SU-DHL-6 (cell line): ENCODE results near the gene DBN1.

ENCODE experiments used
- H2AFZ ChIP-seq: fragments of 200-600 bp; sonication (generic); 2 replicates; pipeline ENCODE4 v1.6.1; 2014; ENCODE audit warnings: low read depth, mild to moderate bottlenecking, moderate library complexity, mixed read lengths, antibody characterized with exemption, low read length; ENCODE audit not compliant: severe bottlenecking
- H3F3A ChIP-seq: fragments of 200-600 bp; shearing (Covaris generic); 2 replicates; pipeline ENCODE4 v1.6.0; 2016; ENCODE audit warnings: antibody characterized with exemption, mild to moderate bottlenecking; ENCODE audit not compliant: insufficient read depth
- H3K27ac ChIP-seq: fragments of 200-600 bp; sonication (generic); 2 replicates; pipeline ENCODE4 v1.5.1; 2016; ENCODE audit warnings: low read depth, mild to moderate bottlenecking, low read length, moderate library complexity, mixed read lengths
- H3K27me3 ChIP-seq: fragments of 200-600 bp; sonication (generic), shearing (Covaris generic); 2 replicates; pipeline ENCODE4 v1.6.0; 2014; ENCODE audit warnings: mild to moderate bottlenecking, low read length
- H3K36me3 ChIP-seq: fragments of 200-600 bp; sonication (generic); 2 replicates; pipeline ENCODE4 v1.6.1; 2014; ENCODE audit warnings: mild to moderate bottlenecking, low read length, mixed read lengths
- H3K4me2 ChIP-seq: fragments of 300-600, 200-600 bp; shearing (Covaris generic), sonication (generic); 2 replicates; pipeline ENCODE4 v1.6.0; 2014; ENCODE audit warnings: low read length, low read depth, mild to moderate bottlenecking; ENCODE audit not compliant: poor library complexity, severe bottlenecking
- H3K4me3 ChIP-seq: fragments of 200-600 bp; sonication (generic); 2 replicates; pipeline ENCODE4 v1.5.1; 2014; ENCODE audit warnings: antibody characterized with exemption, low read length, mild to moderate bottlenecking, mixed read lengths; ENCODE audit not compliant: insufficient read depth, poor library complexity, severe bottlenecking
- H3K79me2 ChIP-seq: fragments of 200-600 bp; sonication (generic); 2 replicates; pipeline ENCODE4 v1.6.1; 2014; ENCODE audit warnings: mild to moderate bottlenecking, low read length, moderate library complexity; ENCODE audit not compliant: insufficient read depth
- H3K9ac ChIP-seq: fragments of 200-600 bp; sonication (generic); 2 replicates; pipeline ENCODE4 v1.7.0; 2014; ENCODE audit warnings: mild to moderate bottlenecking, low read length
- H3K9me2 ChIP-seq: fragments of 200-600 bp; sonication (generic); replicated peaks from 2 replicates; pipeline ENCODE4 v1.6.1; 2014; ENCODE audit warnings: low read length; ENCODE audit not compliant: insufficient read depth
- H3K9me3 ChIP-seq: fragments of 200-600 bp; sonication (generic); 2 replicates; pipeline ENCODE4 v1.6.1; 2014; ENCODE audit warnings: low read length, mixed read lengths; ENCODE audit not compliant: insufficient read depth
- H4K20me1 ChIP-seq: fragments of 200-600 bp; sonication (generic); 2 replicates; pipeline ENCODE4 v1.6.1; 2014; ENCODE audit warnings: low read depth, mild to moderate bottlenecking, antibody characterized with exemption, low read length, moderate library complexity, mixed read lengths
- EZH2phosphoT487 ChIP-seq: fragments of 200-600 bp; sonication (generic), shearing (Covaris generic); conservative IDR thresholded peaks from 2 replicates; pipeline ENCODE4 v1.6.1; 2018; ENCODE audit warnings: mild to moderate bottlenecking, antibody characterized with exemption, low read length, moderate library complexity, mixed read lengths
- TF ChIP-seq, protein P1 (sequence below): fragments of 200-600 bp; sonication (generic); IDR thresholded peaks from one replicate; pipeline ENCODE4 v1.5.1; 2017; ENCODE audit warnings: antibody characterized with exemption, mild to moderate bottlenecking, low read length, moderate library complexity; ENCODE audit not compliant: insufficient read depth, poor library complexity, severe bottlenecking

The DBN1 gene

GRCh38 chr5:177505075-177505474 is 31.6 kb upstream of the DBN1 start:
- TF ChIP-seq, protein P1, sequence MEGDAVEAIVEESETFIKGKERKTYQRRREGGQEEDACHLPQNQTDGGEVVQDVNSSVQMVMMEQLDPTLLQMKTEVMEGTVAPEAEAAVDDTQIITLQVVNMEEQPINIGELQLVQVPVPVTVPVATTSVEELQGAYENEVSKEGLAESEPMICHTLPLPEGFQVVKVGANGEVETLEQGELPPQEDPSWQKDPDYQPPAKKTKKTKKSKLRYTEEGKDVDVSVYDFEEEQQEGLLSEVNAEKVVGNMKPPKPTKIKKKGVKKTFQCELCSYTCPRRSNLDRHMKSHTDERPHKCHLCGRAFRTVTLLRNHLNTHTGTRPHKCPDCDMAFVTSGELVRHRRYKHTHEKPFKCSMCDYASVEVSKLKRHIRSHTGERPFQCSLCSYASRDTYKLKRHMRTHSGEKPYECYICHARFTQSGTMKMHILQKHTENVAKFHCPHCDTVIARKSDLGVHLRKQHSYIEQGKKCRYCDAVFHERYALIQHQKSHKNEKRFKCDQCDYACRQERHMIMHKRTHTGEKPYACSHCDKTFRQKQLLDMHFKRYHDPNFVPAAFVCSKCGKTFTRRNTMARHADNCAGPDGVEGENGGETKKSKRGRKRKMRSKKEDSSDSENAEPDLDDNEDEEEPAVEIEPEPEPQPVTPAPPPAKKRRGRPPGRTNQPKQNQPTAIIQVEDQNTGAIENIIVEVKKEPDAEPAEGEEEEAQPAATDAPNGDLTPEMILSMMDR, result no peak
- TF ChIP-seq EZH2phosphoT487, result no peak
- Histone ChIP-seq H3K79me2 (peaks cover 20% of the 10 kb centered on the region; the same call in 1 of the 2 replicates), H3K9ac (no peak overlapping the region), H4K20me1 (no peaks in the 10 kb centered on the region), H3K27ac (peak overlapping the region; percentile 41), H3K9me3 (no peaks in the 10 kb centered on the region), H3K36me3 (peaks cover 5% of the 10 kb centered on the region), H2AFZ (no peak overlapping the region), H3F3A (peaks cover 34% of the 10 kb centered on the region), H3K4me3 (no peak overlapping the region), H3K27me3 (no peaks in the 10 kb centered on the region), H3K9me2 (no peaks in the 10 kb centered on the region), H3K4me2 (no peak overlapping the region)

GRCh38 chr5:177504086-177505056 is 30.9 kb upstream of the DBN1 start:
- Histone ChIP-seq H3K9me2 (no peaks in the 10 kb centered on the region), H3K27ac (no peak overlapping the region; the same call in 1 of the 2 replicates), H3K9ac (no peak overlapping the region), H3K27me3 (no peaks in the 10 kb centered on the region), H4K20me1 (no peaks in the 10 kb centered on the region), H3K79me2 (peaks cover 19% of the 10 kb centered on the region; the same call in 1 of the 2 replicates), H3K4me2 (no peak overlapping the region), H2AFZ (no peak overlapping the region), H3K9me3 (no peaks in the 10 kb centered on the region), H3F3A (peaks cover 30% of the 10 kb centered on the region), H3K36me3 (peaks cover 5% of the 10 kb centered on the region), H3K4me3 (no peak overlapping the region)
- TF ChIP-seq EZH2phosphoT487, result no peak
- TF ChIP-seq, protein P1, result no peak

DNA sequence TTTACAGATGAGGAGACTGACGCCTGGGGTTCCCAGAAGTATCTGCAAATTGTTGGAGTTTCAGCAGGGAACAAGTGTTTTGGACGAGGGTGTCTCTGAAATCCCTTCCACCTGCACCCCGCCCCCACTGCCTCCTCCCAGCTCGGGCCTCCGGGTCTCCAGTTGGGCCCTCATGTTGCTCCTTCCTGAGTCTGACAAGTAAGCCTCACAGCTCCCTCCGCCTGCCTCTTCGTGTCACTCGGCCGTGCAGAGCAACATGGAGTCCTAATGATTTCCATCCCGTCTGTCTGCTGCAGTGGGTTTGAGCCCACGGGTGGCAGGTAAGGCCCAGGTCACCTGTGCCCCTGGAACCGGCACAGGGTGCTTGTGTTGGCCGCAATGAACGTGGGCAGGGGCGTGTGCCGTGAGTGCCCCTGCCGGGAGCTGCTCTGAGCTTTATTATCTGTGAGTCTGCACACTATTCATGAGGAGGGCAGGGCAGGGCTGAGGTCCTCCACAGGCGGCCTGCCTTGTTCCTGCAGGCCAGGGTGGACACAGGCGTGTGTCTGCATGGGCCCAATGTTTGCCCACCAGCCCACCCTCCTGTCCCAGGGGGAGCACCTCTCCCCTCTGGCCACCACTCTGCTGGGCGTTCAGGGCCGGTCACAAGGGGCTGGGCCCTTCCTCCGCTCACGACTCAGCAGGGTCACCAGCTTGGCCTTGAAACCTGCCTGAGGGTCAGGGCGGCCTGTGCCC is 30.1 kb upstream of the DBN1 start:
- Histone ChIP-seq H3K4me2 (no peak overlapping the region), H3K27ac (no peak overlapping the region), H3K4me3 (no peak overlapping the region), H3K79me2 (peaks cover 13% of the 10 kb centered on the region; the same call in 1 of the 2 replicates), H4K20me1 (no peaks in the 10 kb centered on the region), H3K9me2 (no peaks in the 10 kb centered on the region), H3K9me3 (no peaks in the 10 kb centered on the region), H3K27me3 (no peaks in the 10 kb centered on the region), H3K9ac (no peak overlapping the region), H3K36me3 (peaks cover 5% of the 10 kb centered on the region), H3F3A (peaks cover 25% of the 10 kb centered on the region), H2AFZ (no peak overlapping the region)
- TF ChIP-seq EZH2phosphoT487, result no peak
- TF ChIP-seq, protein P1, result no peak
